HepG2 (cell line): ENCODE results near the gene TMEM86B. TPM values are rescaled to one million over a fixed set of nuclear protein-coding genes. Genes with fewer than 3 reads are reported as not detected.
A peak's percentile ranks its signal among the peaks of the same experiment; 100 is the strongest.

ENCODE experiments used
- CC2D1A ChIP-seq: sonication (generic); formaldehyde crosslinking; IDR thresholded peaks from 2 replicates; pipeline ENCODE4 v1.8.1; 2023; ENCODE audit warnings: mild to moderate bottlenecking, missing genetic modification reagents
- FIP1L1 ChIP-seq: fragments of 200-400 bp; formaldehyde crosslinking; IDR thresholded peaks from 2 replicates; pipeline ENCODE4 v1.6.1; 2018; ENCODE audit warnings: low read depth, mild to moderate bottlenecking, low read length, moderate library complexity, borderline replicate concordance; ENCODE audit not compliant: insufficient read depth
- ISL2 ChIP-seq: sonication (generic); formaldehyde crosslinking; IDR thresholded peaks from 2 replicates; pipeline ENCODE4 v1.5.0; 2020; ENCODE audit warnings: missing genetic modification reagents
- SMARCC2 ChIP-seq: fragments of 450-650 bp; IDR thresholded peaks from 2 replicates; pipeline ENCODE4 v1.6.1; 2017; ENCODE audit warnings: antibody characterized with exemption, mild to moderate bottlenecking
- TRIM22 ChIP-seq: fragments of 450-650 bp; IDR thresholded peaks from 2 replicates; pipeline ENCODE4 v1.6.1; 2017
- ZBTB40 ChIP-seq, 2 experiments: fragments of 450-650 bp in 1 of 2; sonication (generic) in 1 of 2; formaldehyde crosslinking in 1 of 2; IDR thresholded peaks; 2 replicates each; pipeline versions ENCODE4 v1.6.1 to v1.8.0; 2016 to 2022; ENCODE audit warnings: antibody characterized with exemption in 1 of 2, mild to moderate bottlenecking in 1 of 2, missing genetic modification reagents in 1 of 2
- ZNF142 ChIP-seq: sonication (generic); formaldehyde crosslinking; IDR thresholded peaks from 2 replicates; pipeline ENCODE4 v1.4.0; 2020; ENCODE audit warnings: missing genetic modification reagents
- ZNF207 ChIP-seq: fragments of 450-650 bp; IDR thresholded peaks from 2 replicates; pipeline ENCODE4 v1.6.1; 2016; ENCODE audit warnings: antibody characterized with exemption, borderline replicate concordance
- ZNF431 ChIP-seq: sonication (generic); formaldehyde crosslinking; IDR thresholded peaks from 2 replicates; pipeline ENCODE4 v1.9.0; 2022; ENCODE audit warnings: missing genetic modification reagents, low read depth, mild to moderate bottlenecking, borderline replicate concordance
- ZNF773 ChIP-seq: sonication (generic); formaldehyde crosslinking; IDR thresholded peaks from 2 replicates; pipeline ENCODE4 v1.4.0; 2020; ENCODE audit warnings: missing genetic modification reagents, borderline replicate concordance
- ZNF776 ChIP-seq: sonication (generic); formaldehyde crosslinking; IDR thresholded peaks from 2 replicates; pipeline ENCODE4 v1.4.0; 2020; ENCODE audit warnings: mild to moderate bottlenecking, missing genetic modification reagents
- ZSCAN25 ChIP-seq: sonication (generic); formaldehyde crosslinking; IDR thresholded peaks from 2 replicates; pipeline ENCODE4 v1.8.0; 2022; ENCODE audit warnings: mild to moderate bottlenecking, missing genetic modification reagents
- polyA plus RNA-seq, 8 experiments: library from polyadenylated mRNA; depleted of rRNA in 3 of 8; stranded (reverse) in 7 of 8; unstranded in 1 of 8; fragments of >200 nt; fragmentation: Illumina TruSeq in 4 of 8; extraction: Trizol in 4 of 8; gene quantifications; 2 replicates each; pipeline versions ENCODE4 v1.2.1 to v1.2.3, GENCODE V29; 2011 to 2016; ENCODE audit warnings: low read depth in 4 of 8, missing spikeins in 1 of 8, mixed read lengths in 1 of 8; ENCODE audit not compliant: insufficient read depth in 1 of 8
- total RNA-seq, 5 experiments: library from RNA; depleted of rRNA; stranded (reverse); fragments of >200 nt; fragmentation: Illumina TruSeq; extraction: Trizol; gene quantifications; 2 replicates each; pipeline ENCODE4 v1.2.3, GENCODE V29; 2016; ENCODE audit warnings: low read depth in 1 of 5

TMEM86B gene
- total and polyA plus RNA-seq, 2 of the 13 experiments (the other 11 are each of a cell fraction or from before 2014, with no cell fraction given), result 7.7 to 9.6 TPM

- TF ChIP-seq ZBTB40 (IDR thresholded peaks at IDR 0.05), result no peak
- TF ChIP-seq ZBTB40 (CRISPR knock-in tag; IDR thresholded peaks at IDR 0.05), result no peak; the same call in 1 of the 2 replicates
- TF ChIP-seq FIP1L1, result peak; percentile 94; the same call in 1 of the 2 replicates
- TF ChIP-seq ZNF776 (CRISPR knock-in tag), result no peak
- TF ChIP-seq ZSCAN25, result no peak; the same call in 1 of the 2 replicates
- no peak for TF ChIP-seq ZNF142 (CRISPR knock-in tag)
- TF ChIP-seq ISL2, result peak; percentile 81; the same call in 1 of the 2 replicates
- no peak for TF ChIP-seq ZNF207
- no peak for TF ChIP-seq CC2D1A (CRISPR knock-in tag)
- peak; percentile 19; the same call in 1 of the 2 replicates for TF ChIP-seq ZNF431
- no peak; the same call in 1 of the 2 replicates for TF ChIP-seq ZNF773
- TF ChIP-seq SMARCC2, result no peak
- no peak for TF ChIP-seq TRIM22
Measured at GRCh38 chr19:55258828-55259539, 30.4 kb upstream of the TMEM86B start, which contains the start of gene PPP6R1 (continued).
